ENCODE results near the gene WDCP.
A peak's percentile ranks its signal among the peaks of the same experiment; 100 is the strongest.

Gene WDCP

DNA sequence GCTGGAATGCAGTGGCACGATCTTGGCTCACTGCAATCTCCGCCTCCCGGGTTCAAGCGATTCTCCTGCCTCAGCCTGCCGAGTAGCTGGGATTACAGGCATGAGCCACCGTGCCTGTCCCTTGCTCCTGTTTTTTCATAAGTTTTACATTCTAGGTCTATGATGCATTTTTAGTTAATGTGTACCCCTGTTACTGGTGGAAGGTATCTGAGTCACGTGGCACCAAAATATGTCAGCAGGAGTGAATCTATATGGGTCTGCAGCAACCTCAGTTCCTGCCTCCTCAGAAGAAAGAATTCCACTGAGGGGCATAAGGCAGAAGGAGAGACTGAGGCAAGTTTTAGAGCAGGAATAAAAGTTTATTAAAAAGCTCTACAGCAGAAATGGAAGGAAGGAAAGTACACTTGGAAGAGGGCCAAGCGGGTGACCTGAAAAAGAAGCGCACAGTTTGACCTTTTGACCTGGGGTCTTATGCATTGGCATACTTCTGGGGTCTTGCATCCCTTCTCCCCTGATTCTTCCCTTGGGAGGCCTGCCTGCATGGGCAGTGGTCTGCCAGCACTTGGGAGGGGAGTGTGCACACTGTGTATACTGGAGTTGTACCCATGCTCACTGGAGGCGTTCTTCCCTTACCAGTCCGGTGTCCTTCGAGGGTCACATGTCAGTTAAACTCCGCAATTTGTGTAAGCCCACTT lies 38.4 kb downstream of the WDCP start:
- TF ChIP-seq, protein P1, sequence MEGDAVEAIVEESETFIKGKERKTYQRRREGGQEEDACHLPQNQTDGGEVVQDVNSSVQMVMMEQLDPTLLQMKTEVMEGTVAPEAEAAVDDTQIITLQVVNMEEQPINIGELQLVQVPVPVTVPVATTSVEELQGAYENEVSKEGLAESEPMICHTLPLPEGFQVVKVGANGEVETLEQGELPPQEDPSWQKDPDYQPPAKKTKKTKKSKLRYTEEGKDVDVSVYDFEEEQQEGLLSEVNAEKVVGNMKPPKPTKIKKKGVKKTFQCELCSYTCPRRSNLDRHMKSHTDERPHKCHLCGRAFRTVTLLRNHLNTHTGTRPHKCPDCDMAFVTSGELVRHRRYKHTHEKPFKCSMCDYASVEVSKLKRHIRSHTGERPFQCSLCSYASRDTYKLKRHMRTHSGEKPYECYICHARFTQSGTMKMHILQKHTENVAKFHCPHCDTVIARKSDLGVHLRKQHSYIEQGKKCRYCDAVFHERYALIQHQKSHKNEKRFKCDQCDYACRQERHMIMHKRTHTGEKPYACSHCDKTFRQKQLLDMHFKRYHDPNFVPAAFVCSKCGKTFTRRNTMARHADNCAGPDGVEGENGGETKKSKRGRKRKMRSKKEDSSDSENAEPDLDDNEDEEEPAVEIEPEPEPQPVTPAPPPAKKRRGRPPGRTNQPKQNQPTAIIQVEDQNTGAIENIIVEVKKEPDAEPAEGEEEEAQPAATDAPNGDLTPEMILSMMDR (IDR thresholded peaks at IDR 0.05; ENCODE audit: low read depth, low read length): no peak
- in situ Hi-C loops (cut with HindIII; ENCODE audit: low sequenced_read_pairs): no loop called here
- no peak for DNase-seq (ENCODE audit: low read depth, low spot score)
- H3K4me3 ChIP-seq (ENCODE audit: low read depth, low read length): no peak overlapping the region

DNA sequence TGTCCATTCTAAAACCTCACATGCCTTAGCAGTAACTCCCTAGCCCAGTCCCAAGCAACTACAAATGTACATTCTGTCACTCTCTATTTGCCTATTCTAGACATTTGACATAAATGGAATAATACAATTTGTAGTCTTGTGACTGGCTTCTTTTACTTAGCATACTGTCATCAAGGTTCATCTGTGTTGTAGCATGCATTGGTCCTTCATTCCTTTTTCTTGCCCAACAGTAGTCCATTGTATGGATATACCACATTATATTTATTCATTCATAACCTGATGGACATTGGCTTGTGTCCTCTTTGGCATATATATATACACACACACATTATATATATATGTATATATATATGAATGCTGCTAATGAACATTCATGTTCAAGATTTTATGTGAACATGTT lies 39.5 kb downstream of the WDCP start:
- DNase-seq (ENCODE audit: low read depth, low spot score): no peak
- in situ Hi-C loops (cut with HindIII; ENCODE audit: low sequenced_read_pairs): no loop called here
- no peak overlapping the region for H3K4me3 ChIP-seq (ENCODE audit: low read depth, low read length)
- TF ChIP-seq, protein P1 (IDR thresholded peaks at IDR 0.05; ENCODE audit: low read depth, low read length): no peak

DNA sequence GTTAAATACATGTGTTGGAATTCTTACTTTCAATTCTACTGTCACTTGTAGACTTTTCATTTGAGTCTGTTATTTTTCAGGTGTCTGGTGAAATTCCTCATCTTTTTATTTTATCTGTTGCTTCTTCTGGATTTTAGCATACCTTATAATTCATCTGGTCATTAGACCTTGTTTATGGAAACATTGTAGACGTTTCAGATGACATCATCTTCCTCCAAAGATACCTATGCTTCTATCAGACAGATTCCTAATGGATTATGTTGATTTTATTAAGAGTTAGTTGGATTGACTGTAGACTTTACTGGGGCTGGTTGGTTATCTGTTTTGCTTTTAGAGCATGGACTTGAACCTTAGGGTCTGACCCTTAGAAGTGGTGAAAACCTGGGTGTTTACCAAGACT lies 52.6 kb downstream of the WDCP start:
- DNase-seq (ENCODE audit: low read depth, low spot score): no peak
- H3K4me3 ChIP-seq (ENCODE audit: low read depth, low read length): no peak overlapping the region
- in situ Hi-C loops (cut with HindIII; ENCODE audit: low sequenced_read_pairs): no loop called here
- TF ChIP-seq, protein P1 (IDR thresholded peaks at IDR 0.05; ENCODE audit: low read depth, low read length): no peak

DNA sequence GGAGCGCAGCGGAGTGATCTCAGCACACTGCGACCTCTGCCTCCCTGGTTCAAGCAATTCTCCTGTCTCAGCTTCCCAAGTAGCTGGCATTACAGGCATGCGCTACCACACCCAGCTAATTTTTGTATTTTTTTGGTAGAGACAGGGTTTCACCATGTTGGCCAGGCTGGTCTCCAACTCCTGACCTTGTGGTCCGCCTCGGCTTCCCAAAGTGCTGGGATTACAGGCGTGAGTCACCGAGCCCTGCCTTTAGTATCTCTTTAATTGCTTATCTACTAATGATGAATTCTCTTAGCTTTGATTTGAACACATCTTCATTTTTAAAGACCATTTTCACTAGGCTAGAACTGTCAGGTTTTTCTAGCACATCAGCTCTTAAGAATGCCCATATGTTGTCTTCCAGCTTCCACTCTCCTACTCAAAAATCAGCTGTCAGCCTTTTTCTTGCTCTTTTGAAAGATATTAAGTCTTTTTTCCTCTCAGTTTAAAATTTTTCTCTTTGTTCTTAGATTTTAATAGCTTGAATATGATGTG lies 53.4 kb downstream of the WDCP start:
- no peak overlapping the region for H3K4me3 ChIP-seq (ENCODE audit: low read depth, low read length)
- no peak for DNase-seq (ENCODE audit: low read depth, low spot score)
- TF ChIP-seq, protein P1 (IDR thresholded peaks at IDR 0.05; ENCODE audit: low read depth, low read length): no peak
- in situ Hi-C loops (cut with HindIII; ENCODE audit: low sequenced_read_pairs): no loop called here

DNA sequence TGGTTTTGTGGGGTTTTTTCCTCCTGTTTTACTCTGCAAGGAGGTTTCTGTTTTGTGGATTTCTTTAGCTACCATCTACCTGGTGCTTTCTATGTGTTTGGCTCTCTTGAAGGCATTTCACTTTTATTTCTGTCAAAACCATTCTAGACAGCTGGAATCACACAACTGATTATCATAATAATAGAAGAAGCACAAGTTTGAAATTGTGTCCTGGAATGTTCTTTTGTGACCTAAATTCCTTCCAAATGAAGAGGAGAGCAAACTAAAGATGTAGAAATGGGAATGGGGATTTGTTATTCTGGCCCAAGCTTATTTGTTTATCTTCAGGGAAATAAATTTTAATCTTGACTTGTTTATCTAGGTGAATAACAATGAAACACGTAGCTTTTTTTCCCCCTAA lies 54.3 kb downstream of the WDCP start:
- no peak for DNase-seq (ENCODE audit: low read depth, low spot score)
- no peak overlapping the region for H3K4me3 ChIP-seq (ENCODE audit: low read depth, low read length)
- TF ChIP-seq, protein P1 (IDR thresholded peaks at IDR 0.05; ENCODE audit: low read depth, low read length): no peak
- in situ Hi-C loops (cut with HindIII; ENCODE audit: low sequenced_read_pairs): no loop called here

DNA sequence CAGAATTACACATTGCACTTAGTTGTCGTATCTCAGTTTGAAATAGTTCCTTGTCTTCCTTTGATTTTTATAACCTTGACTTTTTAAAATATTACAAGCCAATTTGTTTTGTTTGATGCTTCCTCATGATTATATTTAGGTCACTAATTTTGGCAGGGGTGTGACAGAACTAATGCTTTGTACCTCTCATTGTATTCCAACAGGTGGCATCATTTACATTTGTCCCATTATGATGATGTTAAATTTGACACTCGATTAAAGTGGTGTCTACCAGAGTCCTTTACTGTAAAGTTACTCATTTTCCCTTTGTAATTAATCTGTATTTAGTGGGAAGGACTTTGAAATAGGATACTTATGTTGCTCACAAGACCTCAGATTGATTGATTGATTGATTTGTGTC lies 58.8 kb downstream of the WDCP start:
- TF ChIP-seq, protein P1 (IDR thresholded peaks at IDR 0.05; ENCODE audit: low read depth, low read length): peak; percentile 19
- in situ Hi-C loops (cut with HindIII; ENCODE audit: low sequenced_read_pairs): no loop called here
- DNase-seq (ENCODE audit: low read depth, low spot score): no peak

More for the DNA sequence above, 58.8 kb downstream of the WDCP start:
- no peak overlapping the region for H3K4me3 ChIP-seq (ENCODE audit: low read depth, low read length)
